Posterior vena cava (tissue), 2 donors: ENCODE results near the gene PTPRH. TPM values are rescaled to one million over a fixed set of nuclear protein-coding genes. Genes with fewer than 3 reads are reported as not detected.
"Not testable (repeated sequence)": the region's sequence is repeated elsewhere in the genome, so short reads cannot be mapped to it uniquely, and the experiment has no call there.

Experiments used
- DNase-seq: peaks from one replicate; pipeline ENCODE4 v3.0.0-alpha.2; 2020; ENCODE audit warnings: low spot score
- intact Hi-C, 2 donors: fragments of 100-400 bp; cut with DNase I; formaldehyde crosslinking; loops; one replicate each; pipeline versions ENCODE4 v1.14.1 to v1.14.2; 2022 to 2023
- total RNA-seq, 2 donors: library from RNA; stranded (reverse); fragmentation: NEBNext Ultra II Directional; extraction: Animal tissue kit (Norgen Biotek cat#: 25700); gene quantifications; one replicate each; pipeline ENCODE4 v1.2.1, GENCODE V29; 2021
- donor health status: DM: yes; HTN: yes; CAD: no.
- donor health status: DM: yes; HTN: yes; CAD: no.

The PTPRH gene
- total RNA-seq, 2 donors from 2014 or later: 0.81 to 1.6 TPM

DNA sequence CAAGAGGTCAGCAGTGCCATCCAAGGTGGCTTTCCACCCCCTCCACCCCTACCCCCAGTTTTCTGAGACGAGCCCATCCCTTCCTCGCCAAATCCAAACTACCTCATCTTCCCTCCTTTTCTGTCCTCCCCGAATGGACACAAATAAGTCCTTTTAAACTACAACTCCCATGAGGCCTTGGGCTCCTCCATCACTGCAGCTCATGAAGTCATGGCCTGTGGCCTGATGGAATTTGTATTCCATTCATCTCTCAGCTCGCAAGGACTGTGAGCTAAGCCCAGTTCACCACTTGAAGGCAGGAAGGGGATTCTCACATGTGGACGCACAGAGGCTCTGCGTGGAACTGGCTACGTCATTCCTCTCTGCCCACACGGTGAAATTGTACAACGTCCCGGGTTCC is 12.5 kb downstream of the PTPRH start:
- intact Hi-C loops: no loop called here
- DNase-seq: no peak

- intact Hi-C loops: no loop called here
- DNase-seq: no peak
These were observed 15.8 kb downstream of the PTPRH start for GRCh38 chr19:55193481-55193880.

GRCh38 chr19:55189403-55189835 is 19.9 kb downstream of the PTPRH start:
- intact Hi-C loops: no loop called here
- DNase-seq: no peak

DNA sequence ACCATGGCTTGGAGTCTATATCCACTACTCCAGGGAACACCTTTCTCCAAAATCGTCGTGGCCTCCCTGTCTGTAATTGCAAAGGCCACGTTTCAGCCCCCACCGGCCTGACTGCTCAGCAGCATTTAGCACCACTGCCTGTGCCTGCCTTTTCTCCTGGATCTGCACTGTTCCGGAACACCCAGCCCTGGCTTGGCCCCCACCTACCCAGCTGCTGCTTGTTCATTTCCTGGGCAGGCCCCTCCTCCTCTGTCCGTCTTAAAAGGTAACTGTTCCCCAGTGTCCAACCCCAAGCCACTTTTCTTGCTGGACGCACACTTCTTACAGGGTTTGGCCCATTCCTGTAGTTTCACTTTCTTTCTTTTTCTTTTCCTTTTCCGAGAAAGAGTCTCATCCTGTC is 20.7 kb downstream of the PTPRH start:
- intact Hi-C loops: no loop called here
- no peak for DNase-seq

GRCh38 chr19:55186080-55186479 is 23.2 kb downstream of the PTPRH start:
- intact Hi-C loops: no loop called here
- DNase-seq: no peak

- DNase-seq: no peak
- intact Hi-C loops: no loop called here
These were observed 27.6 kb downstream of the PTPRH start for GRCh38 chr19:55181740-55182139.

GRCh38 chr19:55179606-55180484 is 29.5 kb downstream of the PTPRH start, which contains the start of gene SYT5:
TSS of gene SYT5 (minus strand) at chr19:55180289. CDS start at chr19:55179041, 1,248 bp downstream.
- no peak for DNase-seq
- intact Hi-C loops: no loop called here

GRCh38 chr19:55178781-55179599 is 30.3 kb downstream of the PTPRH start:
- intact Hi-C loops: no loop called here
- peak; percentile 91 for DNase-seq

DNA sequence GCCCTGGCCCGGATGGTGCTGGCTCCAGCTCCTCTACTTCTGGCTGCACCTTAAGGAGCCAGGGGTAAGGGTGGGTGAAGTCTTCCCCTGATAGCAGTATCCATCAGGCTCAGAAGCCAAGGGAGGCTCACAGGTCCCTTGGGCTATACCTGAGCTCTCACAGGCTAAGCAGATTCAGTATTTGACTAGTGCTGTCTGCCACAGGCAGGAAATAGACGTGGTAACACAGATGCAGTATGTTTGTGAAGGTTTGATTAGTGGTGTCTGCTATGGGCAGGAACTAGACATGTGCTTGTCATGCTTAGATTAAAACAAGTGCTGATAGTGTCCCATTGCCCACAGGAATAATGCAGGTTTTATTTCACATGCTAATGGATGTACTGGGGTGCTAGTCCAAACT is 33.2 kb downstream of the PTPRH start:
- no peak for DNase-seq
- intact Hi-C loops: no loop called here

GRCh38 chr19:55175117-55175867 is 34.0 kb downstream of the PTPRH start:
- no peak for DNase-seq
- intact Hi-C loops: no loop called here

DNA sequence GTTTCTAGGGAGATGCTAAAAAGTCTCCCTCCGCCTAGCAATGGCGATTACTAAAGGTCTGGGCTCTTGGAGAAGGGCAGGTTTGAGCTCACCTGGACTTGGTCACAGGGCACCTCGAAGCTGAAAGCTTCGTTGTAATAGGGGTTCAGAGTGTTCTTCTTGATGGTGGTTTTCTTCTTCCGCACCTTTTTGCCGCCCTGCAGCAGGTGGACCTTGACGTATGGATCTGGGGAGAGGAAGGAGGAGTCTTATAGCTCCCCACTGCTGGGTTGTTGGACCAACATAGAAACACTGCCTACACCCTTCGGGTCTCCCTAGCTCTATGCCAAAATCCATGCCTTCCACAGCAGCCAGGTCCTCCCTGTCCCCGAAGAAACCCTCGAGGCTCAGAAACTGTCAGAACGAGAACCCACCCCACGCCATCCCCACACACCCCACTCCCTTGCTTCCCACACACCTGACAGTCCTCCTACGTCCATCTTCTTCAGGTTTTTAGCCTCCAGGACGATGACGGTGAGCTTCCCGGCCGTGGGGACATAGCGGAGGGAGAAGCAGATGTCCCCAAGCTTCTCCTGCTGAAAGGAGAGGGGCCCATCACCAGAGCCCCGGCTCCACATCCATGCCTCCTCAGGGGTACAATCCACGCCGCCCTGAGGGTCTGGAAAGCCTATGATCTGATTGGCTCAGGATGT is 34.7 kb downstream of the PTPRH start:
- intact Hi-C loops: no loop called here
- no peak for DNase-seq

DNA sequence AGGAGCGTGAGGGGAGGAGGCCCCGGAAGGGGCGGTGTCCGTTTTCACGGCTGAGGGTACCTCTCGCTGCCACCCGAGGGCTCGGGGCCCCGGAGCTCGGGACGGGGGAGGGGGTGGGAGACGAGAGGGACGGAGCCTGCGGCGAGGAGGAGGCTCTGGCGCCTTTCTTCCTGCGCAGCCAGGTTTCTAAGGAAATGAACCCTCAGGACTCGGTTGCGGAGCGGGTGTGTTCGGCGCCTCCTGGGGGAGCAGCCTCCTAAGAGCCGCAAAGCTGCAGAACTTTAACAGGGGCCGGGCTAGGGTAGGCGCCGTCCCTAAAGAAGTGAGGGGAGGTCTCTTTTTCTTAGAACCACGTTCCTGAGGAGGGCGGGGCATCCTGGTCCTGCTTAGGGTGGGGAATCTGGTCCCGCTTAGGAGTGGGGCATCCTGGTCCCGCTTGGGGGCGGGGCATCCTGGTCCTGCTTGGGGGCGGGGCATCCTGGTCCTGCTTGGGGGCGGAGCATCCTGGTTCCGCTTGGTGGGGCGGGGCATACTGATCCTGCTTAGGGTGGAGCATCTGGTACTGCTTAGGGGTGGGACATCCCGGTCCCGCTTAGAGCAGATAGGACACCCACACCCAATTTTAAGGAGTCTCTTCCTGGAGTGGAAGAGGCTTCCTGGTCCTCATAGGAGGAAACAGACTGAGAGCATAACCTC is 35.4 kb downstream of the PTPRH start:
- intact Hi-C loops: no loop called here
- DNase-seq: no peak

- intact Hi-C loops: no loop called here
These were observed 36.1 kb downstream of the PTPRH start for GRCh38 chr19:55173186-55173713.

GRCh38 chr19:55172741-55173140 is 36.6 kb downstream of the PTPRH start:
- DNase-seq: no peak
- intact Hi-C loops: no loop called here

More at GRCh38 chr19:55173186-55173713, 36.1 kb downstream of the PTPRH start:
- DNase-seq: no peak

- intact Hi-C loops, DNase-seq: not testable (repeated sequence)
These were observed 37.0 kb downstream of the PTPRH start for GRCh38 chr19:55172318-55172717.

GRCh38 chr19:55171440-55171839 is 37.9 kb downstream of the PTPRH start:
- no peak for DNase-seq
- intact Hi-C loops: no loop called here

DNA sequence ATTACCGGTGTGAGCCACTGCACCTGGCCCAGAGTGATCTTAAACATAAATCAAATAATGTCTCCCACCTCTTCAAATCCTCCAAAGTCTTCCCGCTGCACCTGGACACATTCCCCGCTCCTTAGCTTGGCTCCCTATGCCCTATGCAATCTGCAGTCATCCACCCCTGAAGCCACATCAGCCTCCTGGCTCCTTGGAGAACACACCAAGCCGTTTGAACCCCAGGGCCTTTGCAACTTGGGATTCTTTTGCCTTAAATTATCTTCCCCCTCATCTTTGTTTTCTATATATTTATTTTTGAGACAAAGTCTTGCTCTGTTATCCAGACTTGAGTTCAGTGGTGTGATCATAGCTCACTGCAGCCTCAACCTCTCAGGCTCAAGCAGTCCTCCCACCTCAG is 40.2 kb downstream of the PTPRH start:
- no peak for DNase-seq
- intact Hi-C loops: no loop called here
